ENCODE results near the gene SLC25A22. TPM values are rescaled to one million over a fixed set of nuclear protein-coding genes. Genes with fewer than 3 reads are reported as not detected.

The SLC25A22 gene
- total and polyA plus RNA-seq, 9 of the 15 experiments (the other 6 are each of a cell fraction or from before 2014, with no cell fraction given): 0.41 to 55.4 (median 11.4) TPM

- H3K4me2 ChIP-seq (ENCODE audit: insufficient read depth, low read length): peak overlapping the region; percentile 80
- H3K27me3 ChIP-seq (ENCODE audit: control insufficient read depth in 2 of 2, insufficient read depth in 2 of 2, low read length in 2 of 2): no peaks in the 10 kb centered on the region
- peaks cover 25 to 93% of the 10 kb centered on the region in 2 experiments for H3K4me1 ChIP-seq (replicated peaks in 1 of 2; ENCODE audit: control insufficient read depth in 2 of 2, insufficient read depth in 2 of 2, low read length in 2 of 2)
- BruUV-seq (replicated peaks): no TSS peak
- peaks cover 5% of the 10 kb centered on the region for H3K9me1 ChIP-seq (ENCODE audit: control insufficient read depth, insufficient read depth, low read length)
- DNase-seq (ENCODE audit: extremely low read depth in 1 of 4, low spot score in 3 of 4) (peak; percentile 55 to 78 (median 58)), FAIRE-seq (peak; percentile 72), ATAC-seq (peak; percentile 80)
- peaks cover 10% of the 10 kb centered on the region; the same call in 2 of the 3 replicates for H3K79me2 ChIP-seq (ENCODE audit: control insufficient read depth, insufficient read depth, low read length)
- intact Hi-C loops (cut with micrococcal nuclease): no loop called here
- peaks cover 30% of the 10 kb centered on the region; the same call in 1 of the 3 replicates for H3K36me3 ChIP-seq (ENCODE audit: control insufficient read depth, insufficient read depth, low read length)
- H4K20me1 ChIP-seq (replicated peaks; ENCODE audit: control insufficient read depth, insufficient read depth, low read length): no peaks in the 10 kb centered on the region
- CTCF ChIA-PET (ENCODE audit: low intra/inter-chr PET ratio): no interaction called here
- peak overlapping the region; percentile 85 for H3K27ac ChIP-seq (ENCODE audit: extremely low read depth, low read depth, low read length)
- H3K9ac ChIP-seq (ENCODE audit: insufficient read depth in 1 of 2, low read depth in 2 of 2, low read length in 2 of 2): peak overlapping the region; percentile 75 to 94
- H2AFZ ChIP-seq (ENCODE audit: low read depth, low read length): peak overlapping the region; percentile 95
- no peaks in the 10 kb centered on the region for H3K9me3 ChIP-seq (replicated peaks; ENCODE audit: control insufficient read depth, insufficient read depth, low read depth, low read length)
- in situ Hi-C loops (cut with MboI): no loop called here
- peak overlapping the region; percentile 52 for H3K4me3 ChIP-seq
- POLR2A ChIA-PET: interaction anchor here (0.6 to 3.2 kb wide), 4 partner anchors 8 to 738 kb away, joined by 3 to 13 read pairs (median 4); partner anchors contain the start of gene PNPLA2
- WGBS (ENCODE audit: insufficient coverage, low coverage, missing lambda C conversion rate): under 1% methylated on average over 38 of the region's 66 CpGs
- TF ChIP-seq HBP1 (CRISPR knock-in tag; IDR thresholded peaks at IDR 0.05): no peak
- TF ChIP-seq ZNF3 (CRISPR knock-in tag; IDR thresholded peaks at IDR 0.05): no peak
- no peak for TF ChIP-seq TEAD2 (tag; IDR thresholded peaks at IDR 0.05)
- TF ChIP-seq BACH1 (tag; IDR thresholded peaks at IDR 0.05): no peak
- no peak for TF ChIP-seq ZNF589 (CRISPR knock-in tag; IDR thresholded peaks at IDR 0.05; ENCODE audit: low read depth)
- TF ChIP-seq, protein P1, sequence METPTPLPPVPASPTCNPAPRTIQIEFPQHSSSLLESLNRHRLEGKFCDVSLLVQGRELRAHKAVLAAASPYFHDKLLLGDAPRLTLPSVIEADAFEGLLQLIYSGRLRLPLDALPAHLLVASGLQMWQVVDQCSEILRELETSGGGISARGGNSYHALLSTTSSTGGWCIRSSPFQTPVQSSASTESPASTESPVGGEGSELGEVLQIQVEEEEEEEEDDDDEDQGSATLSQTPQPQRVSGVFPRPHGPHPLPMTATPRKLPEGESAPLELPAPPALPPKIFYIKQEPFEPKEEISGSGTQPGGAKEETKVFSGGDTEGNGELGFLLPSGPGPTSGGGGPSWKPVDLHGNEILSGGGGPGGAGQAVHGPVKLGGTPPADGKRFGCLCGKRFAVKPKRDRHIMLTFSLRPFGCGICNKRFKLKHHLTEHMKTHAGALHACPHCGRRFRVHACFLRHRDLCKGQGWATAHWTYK (CRISPR knock-in tag; IDR thresholded peaks at IDR 0.05): no peak
- TF ChIP-seq MXI1 (IDR thresholded peaks at IDR 0.05; ENCODE audit: low read depth, low read length): no peak
- TF ChIP-seq ATF7 (IDR thresholded peaks at IDR 0.05): no peak
- TF ChIP-seq HLTF (IDR thresholded peaks at IDR 0.05): no peak
- no peak for TF ChIP-seq E2F4 (CRISPR knock-in tag; IDR thresholded peaks at IDR 0.05; ENCODE audit: low read depth)
- 0 out of 2 replicates have a peak, but pooled peaks have one; percentile 36 for TF ChIP-seq ZBTB2 (IDR thresholded peaks at IDR 0.05)
- no peak for TF ChIP-seq FOXM1 (IDR thresholded peaks at IDR 0.05; ENCODE audit: low read depth)
- peak; percentile 83; the same call in 1 of the 2 replicates for TF ChIP-seq FOXM1 (CRISPR knock-in tag; IDR thresholded peaks at IDR 0.05; ENCODE audit: low read depth)
- TF ChIP-seq FOS (IDR thresholded peaks at IDR 0.05; ENCODE audit: extremely low read depth, insufficient read length): no peak
- TF ChIP-seq STAT5A (IDR thresholded peaks at IDR 0.05; ENCODE audit: borderline replicate concordance, low read length): no peak
- TF ChIP-seq COPS2 (conservative IDR thresholded peaks at IDR 0.05): no peak
- no peak for TF ChIP-seq GTF2A2 (tag; IDR thresholded peaks at IDR 0.05)
- TF ChIP-seq EP300 (IDR thresholded peaks at IDR 0.05; ENCODE audit: low read length): no peak
- TF ChIP-seq RFX1 (IDR thresholded peaks at IDR 0.05): no peak
Measured at GRCh38 chr11:827146-827896, 29.2 kb upstream of the SLC25A22 start.

Data from K562 (cell line).